RWPE1 (cell line): Measurements from ENCODE around the gene IMPA2.

Experiments
- CTCF ChIA-PET: fragments of 350-600 bp; sonication (Branson Sonifier 250); formaldehyde crosslinking; extraction: SDS; loops from one replicate; lab custom pipeline; 2021; lab: Yijun Ruan, JAX
- POLR2A ChIA-PET: fragments of 400-600 bp; formaldehyde crosslinking; extraction: SDS; loops from one replicate; lab custom pipeline; 2020; ENCODE audit warnings: antibody characterized with exemption; ENCODE audit not compliant: low non-redundant PET; lab: Yijun Ruan, JAX
- DNase-seq: peaks from one replicate; pipeline ENCODE4 v3.0.0; 2012; ENCODE audit warnings: low spot score
- H3K27ac ChIP-seq: fragments of 450-650 bp; 2 replicates; pipeline ENCODE4 v1.5.1; 2017
- TF ChIP-seq, protein P1 (sequence below): fragments of 450-650 bp; conservative IDR thresholded peaks from 2 replicates; pipeline ENCODE4 v1.5.1; 2017; ENCODE audit warnings: low read depth, mild to moderate bottlenecking

The IMPA2 gene

DNA sequence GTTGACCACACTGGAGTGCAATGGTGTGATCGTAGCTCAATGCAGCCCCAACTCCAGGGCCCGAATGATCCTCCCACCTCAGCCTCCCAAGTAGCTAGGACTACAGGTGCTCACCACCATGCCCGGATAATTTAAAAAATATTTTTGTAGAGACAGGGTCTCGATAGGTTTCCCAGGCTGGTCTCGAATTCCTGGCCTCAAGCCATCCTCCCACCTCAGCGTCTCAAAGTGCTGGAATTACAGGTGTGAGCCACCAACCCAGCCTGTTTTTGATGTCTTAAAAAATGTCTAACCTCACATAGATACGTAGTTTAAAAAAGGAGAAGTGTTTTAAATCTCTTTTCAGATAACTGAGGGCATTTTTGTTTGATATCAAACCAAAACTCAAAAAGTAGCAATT lies 37.6 kb downstream of the IMPA2 start:
- TF ChIP-seq, protein P1, sequence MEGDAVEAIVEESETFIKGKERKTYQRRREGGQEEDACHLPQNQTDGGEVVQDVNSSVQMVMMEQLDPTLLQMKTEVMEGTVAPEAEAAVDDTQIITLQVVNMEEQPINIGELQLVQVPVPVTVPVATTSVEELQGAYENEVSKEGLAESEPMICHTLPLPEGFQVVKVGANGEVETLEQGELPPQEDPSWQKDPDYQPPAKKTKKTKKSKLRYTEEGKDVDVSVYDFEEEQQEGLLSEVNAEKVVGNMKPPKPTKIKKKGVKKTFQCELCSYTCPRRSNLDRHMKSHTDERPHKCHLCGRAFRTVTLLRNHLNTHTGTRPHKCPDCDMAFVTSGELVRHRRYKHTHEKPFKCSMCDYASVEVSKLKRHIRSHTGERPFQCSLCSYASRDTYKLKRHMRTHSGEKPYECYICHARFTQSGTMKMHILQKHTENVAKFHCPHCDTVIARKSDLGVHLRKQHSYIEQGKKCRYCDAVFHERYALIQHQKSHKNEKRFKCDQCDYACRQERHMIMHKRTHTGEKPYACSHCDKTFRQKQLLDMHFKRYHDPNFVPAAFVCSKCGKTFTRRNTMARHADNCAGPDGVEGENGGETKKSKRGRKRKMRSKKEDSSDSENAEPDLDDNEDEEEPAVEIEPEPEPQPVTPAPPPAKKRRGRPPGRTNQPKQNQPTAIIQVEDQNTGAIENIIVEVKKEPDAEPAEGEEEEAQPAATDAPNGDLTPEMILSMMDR: no peak
- ChIA-PET POLR2A (no interaction called here), CTCF (interaction anchor here (0.6 to 1.6 kb wide), 3 partner anchors 13 to 285 kb away, joined by 3 to 4 read pairs (median 3); no protein-coding TSS in a partner anchor)
- no peak overlapping the region for H3K27ac ChIP-seq
- DNase-seq: no peak

DNA sequence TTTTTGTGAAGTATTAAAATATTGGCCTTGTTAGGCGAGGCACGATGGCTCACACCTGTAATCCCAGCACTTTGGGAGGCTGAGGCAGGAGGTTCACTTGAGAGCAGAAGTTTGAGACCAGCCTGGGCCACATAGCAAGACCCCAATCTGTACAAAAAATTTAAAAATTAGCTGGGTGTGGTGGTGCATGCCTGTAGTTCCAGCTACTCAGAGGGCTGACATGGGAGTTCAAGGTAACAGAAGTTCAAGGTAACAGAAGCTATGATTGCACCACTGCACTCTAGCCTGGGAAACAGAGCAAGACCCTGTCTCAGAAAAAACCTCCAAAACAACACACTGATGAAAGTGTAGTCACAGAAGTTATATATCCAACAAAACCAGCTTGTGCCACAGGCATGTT lies 39.8 kb downstream of the IMPA2 start:
- no peak for DNase-seq
- ChIA-PET CTCF (no interaction called here), POLR2A (no interaction called here)
- no peak overlapping the region; the same call in 1 of the 2 replicates for H3K27ac ChIP-seq
- TF ChIP-seq, protein P1: no peak

DNA sequence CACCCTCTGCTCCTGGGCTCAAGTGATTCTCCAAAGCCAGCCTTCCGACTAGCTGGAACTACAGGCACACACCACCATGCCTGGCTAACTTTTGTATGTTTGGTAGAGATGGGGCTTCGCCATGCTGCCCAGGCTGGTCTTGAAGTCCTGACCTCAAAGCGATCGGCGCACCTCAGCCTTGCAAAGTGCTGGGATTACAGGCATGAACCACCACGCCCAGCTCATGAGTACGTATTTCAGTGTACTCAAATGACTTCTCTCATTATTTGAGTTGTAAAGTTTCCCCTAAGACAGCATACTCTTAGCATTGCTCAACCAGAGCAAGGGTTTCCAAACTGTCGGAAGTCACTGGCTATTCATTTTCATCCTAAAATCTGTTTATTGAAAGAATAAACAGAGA lies 40.3 kb downstream of the IMPA2 start:
- POLR2A ChIA-PET: no interaction called here
- peak overlapping the region; percentile 14; the same call in 1 of the 2 replicates for H3K27ac ChIP-seq

DNA sequence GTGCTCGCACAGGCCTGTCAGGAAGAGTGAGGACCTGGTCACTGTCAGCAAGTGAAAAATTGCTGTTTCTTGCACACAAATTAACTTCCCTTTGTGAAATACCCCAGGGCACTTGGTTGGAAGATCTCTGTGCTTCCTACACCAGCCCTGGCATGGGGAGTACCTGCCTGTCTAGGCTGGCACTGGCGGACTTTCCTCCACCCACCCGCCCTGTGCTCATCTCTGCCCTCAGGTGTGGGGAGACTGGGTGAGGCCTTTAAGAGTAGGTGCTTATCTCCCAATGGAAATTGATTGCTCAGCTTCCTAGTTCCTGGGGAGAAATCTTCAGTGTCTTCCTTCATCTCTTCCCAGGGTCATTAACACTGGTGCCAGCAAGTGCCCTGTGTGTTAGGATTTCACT lies 42.1 kb downstream of the IMPA2 start:
- ChIA-PET POLR2A (interaction anchor here (0.5 kb wide), 1 partner anchor 131 kb away, joined by 4 read pairs; no protein-coding TSS in a partner anchor), CTCF (interaction anchor here (0.6 to 1.4 kb wide), 6 partner anchors 15 to 115 kb away, joined by 3 to 8 read pairs (median 3); partner anchors contain the start of gene MPPE1)
- peak overlapping the region; percentile 80 for H3K27ac ChIP-seq
- DNase-seq: no peak
- TF ChIP-seq, protein P1: no peak

More for the DNA sequence above, 40.3 kb downstream of the IMPA2 start:
- CTCF ChIA-PET: no interaction called here
- TF ChIP-seq, protein P1: no peak
- no peak for DNase-seq

DNA sequence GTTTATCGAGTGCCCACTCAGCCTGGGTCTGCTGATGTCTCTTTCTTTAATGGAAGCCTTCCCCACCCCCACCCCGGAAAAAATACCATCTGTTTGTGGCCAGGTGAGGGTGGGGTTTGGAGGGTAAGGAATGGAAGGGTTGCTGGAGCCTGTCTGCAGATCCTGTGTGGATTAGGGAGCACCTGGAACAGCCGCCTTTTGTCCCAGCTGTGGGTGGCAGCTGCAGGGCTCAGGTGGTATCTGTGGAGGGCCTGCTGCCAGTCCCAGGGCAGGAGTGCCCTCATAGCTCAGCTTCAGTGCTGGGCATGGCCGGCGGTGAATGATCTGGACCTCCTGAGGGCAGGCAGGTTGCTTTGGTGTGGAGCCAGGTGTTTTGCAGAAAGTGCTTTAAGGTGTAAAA lies 45.3 kb downstream of the IMPA2 start:
- peak overlapping the region; percentile 93 for H3K27ac ChIP-seq
- POLR2A ChIA-PET: no interaction called here
- TF ChIP-seq, protein P1: no peak
- CTCF ChIA-PET: interaction anchor here (1.0 kb wide), 1 partner anchor 89 kb away, joined by 3 read pairs; no protein-coding TSS in a partner anchor
- no peak for DNase-seq

DNA sequence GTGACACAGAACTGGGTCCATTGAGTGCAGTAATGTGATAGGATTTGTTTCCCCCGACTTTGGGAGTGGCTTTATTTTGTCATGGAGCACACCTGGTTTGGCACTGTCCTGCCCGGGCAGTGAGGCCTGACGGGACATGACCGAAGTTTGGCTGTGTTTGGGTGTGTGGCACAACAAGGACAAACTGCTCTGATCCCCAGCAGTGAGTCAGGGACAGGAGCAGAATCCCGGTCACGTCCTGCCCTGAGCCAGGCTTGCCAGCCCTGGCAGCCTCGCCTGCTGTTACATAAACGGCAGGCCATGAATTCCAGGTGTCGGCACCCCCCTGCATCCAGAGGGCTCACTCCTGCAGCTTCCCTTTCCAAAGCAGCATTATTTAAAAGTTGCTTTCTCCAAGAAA lies 45.7 kb downstream of the IMPA2 start:
- DNase-seq: no peak
- CTCF ChIA-PET: interaction anchor here (0.6 to 1.0 kb wide), 2 partner anchors 10 to 89 kb away, joined by 3 read pairs; no protein-coding TSS in a partner anchor
- TF ChIP-seq, protein P1: no peak
- peak overlapping the region; percentile 93 for H3K27ac ChIP-seq
- POLR2A ChIA-PET: no interaction called here
